ENCODE results near the gene CUTA.

Gene CUTA

GRCh38 chr6:33417128-33417902 is 592 bp downstream of the CUTA start:
- Histone ChIP-seq H3K27me3 (ENCODE audit: insufficient read depth, low read length, poor library complexity) (no peaks in the 10 kb centered on the region), H3K4me1 (ENCODE audit: insufficient read depth, low read length) (peaks cover 83% of the 10 kb centered on the region), H3K4me3 (ENCODE audit: low read depth in 1 of 2, low read length in 2 of 2) (peak overlapping the region; percentile 79 to 84), H3K9ac (ENCODE audit: low read depth, low read length) (peak overlapping the region; percentile 77), H2AFZ (ENCODE audit: low read depth, low read length) (peak overlapping the region; percentile 85), H3K27ac (ENCODE audit: low read length) (peak overlapping the region; percentile 83), H3K4me2 (ENCODE audit: insufficient read depth, low read length) (peak overlapping the region; percentile 87), H3K79me2 (ENCODE audit: insufficient read depth, low read length) (peaks cover 68% of the 10 kb centered on the region), H3K9me3 (ENCODE audit: insufficient read depth, low read length, severe bottlenecking) (no peaks in the 10 kb centered on the region), H4K20me1 (ENCODE audit: insufficient read depth, low read length) (peaks cover 29% of the 10 kb centered on the region; the same call in 1 of the 2 replicates), H3K36me3 (ENCODE audit: insufficient read depth, low read length) (peaks cover 43% of the 10 kb centered on the region)
- no peak for DNase-seq
- no peak for ATAC-seq (ENCODE audit: insufficient read depth, low read depth)
- TF ChIP-seq CTCF (IDR thresholded peaks at IDR 0.05; ENCODE audit: borderline replicate concordance, extremely low read depth, low read length, poor library complexity, severe bottlenecking) (no peak), EZH2 (IDR thresholded peaks at IDR 0.05; ENCODE audit: borderline replicate concordance, low read depth, low read length, severe bottlenecking) (no peak)

- Histone ChIP-seq H3K27me3 (ENCODE audit: insufficient read depth, low read length, poor library complexity) (no peaks in the 10 kb centered on the region), H3K79me2 (ENCODE audit: insufficient read depth, low read length) (peaks cover 69% of the 10 kb centered on the region), H3K36me3 (ENCODE audit: insufficient read depth, low read length) (peaks cover 46% of the 10 kb centered on the region), H4K20me1 (ENCODE audit: insufficient read depth, low read length) (peaks cover 29% of the 10 kb centered on the region; the same call in 1 of the 2 replicates), H2AFZ (ENCODE audit: low read depth, low read length) (no peak overlapping the region), H3K9ac (ENCODE audit: low read depth, low read length) (peak overlapping the region; percentile 77), H3K4me3 (ENCODE audit: low read depth in 1 of 2, low read length in 2 of 2) (peak overlapping the region; percentile 79 to 84; a peak in 3 of 4 replicates), H3K4me1 (ENCODE audit: insufficient read depth, low read length) (peaks cover 83% of the 10 kb centered on the region), H3K9me3 (ENCODE audit: insufficient read depth, low read length, severe bottlenecking) (no peaks in the 10 kb centered on the region), H3K27ac (ENCODE audit: low read length) (peak overlapping the region; percentile 83), H3K4me2 (ENCODE audit: insufficient read depth, low read length) (peak overlapping the region; percentile 87)
- ATAC-seq (ENCODE audit: insufficient read depth, low read depth) = no peak
- no peak for DNase-seq
- TF ChIP-seq EZH2 (IDR thresholded peaks at IDR 0.05; ENCODE audit: borderline replicate concordance, low read depth, low read length, severe bottlenecking) (no peak), CTCF (IDR thresholded peaks at IDR 0.05; ENCODE audit: borderline replicate concordance, extremely low read depth, low read length, poor library complexity, severe bottlenecking) (no peak)
These were observed 1.4 kb downstream of the CUTA start for GRCh38 chr6:33416386-33417127.

GRCh38 chr6:33415831-33416230 is 2.1 kb downstream of the CUTA start:
- Histone ChIP-seq H4K20me1 (ENCODE audit: insufficient read depth, low read length) (peaks cover 29% of the 10 kb centered on the region; the same call in 1 of the 2 replicates), H3K4me2 (ENCODE audit: insufficient read depth, low read length) (peak overlapping the region; percentile 87), H3K27ac (ENCODE audit: low read length) (no peak overlapping the region), H3K4me3 (ENCODE audit: low read depth in 1 of 2, low read length in 2 of 2) (peak overlapping the region in 1 of 2 experiments; percentile 9; a peak in 1 of 4 replicates), H3K27me3 (ENCODE audit: insufficient read depth, low read length, poor library complexity) (no peaks in the 10 kb centered on the region), H3K9ac (ENCODE audit: low read depth, low read length) (no peak overlapping the region), H3K36me3 (ENCODE audit: insufficient read depth, low read length) (peaks cover 46% of the 10 kb centered on the region), H3K79me2 (ENCODE audit: insufficient read depth, low read length) (peaks cover 69% of the 10 kb centered on the region), H2AFZ (ENCODE audit: low read depth, low read length) (no peak overlapping the region), H3K9me3 (ENCODE audit: insufficient read depth, low read length, severe bottlenecking) (no peaks in the 10 kb centered on the region), H3K4me1 (ENCODE audit: insufficient read depth, low read length) (peaks cover 80% of the 10 kb centered on the region)
- ATAC-seq (ENCODE audit: insufficient read depth, low read depth) = no peak
- DNase-seq = no peak
- TF ChIP-seq CTCF (IDR thresholded peaks at IDR 0.05; ENCODE audit: borderline replicate concordance, extremely low read depth, low read length, poor library complexity, severe bottlenecking) = no peak
- no peak for TF ChIP-seq EZH2 (IDR thresholded peaks at IDR 0.05; ENCODE audit: borderline replicate concordance, low read depth, low read length, severe bottlenecking)

All from DND-41 (cell line).